UCSD-AML1 (cell line): ENCODE results near the gene CLDND2.

Experiments
- DNase-seq: peaks from one replicate; lab custom pipeline; 2025; ENCODE audit not compliant: unreplicated experiment; lab: John Stamatoyannopoulos, UW

Gene CLDND2

GRCh38 chr19:51333836-51334460, 34.9 kb downstream of the CLDND2 start:
- DNase-seq, result no peak

- DNase-seq, result no peak
These were observed 37.1 kb downstream of the CLDND2 start for GRCh38 chr19:51331716-51332115.

GRCh38 chr19:51331193-51331592, 37.6 kb downstream of the CLDND2 start:
- no peak for DNase-seq

GRCh38 chr19:51330366-51330765, 38.4 kb downstream of the CLDND2 start:
- no peak for DNase-seq

- no peak for DNase-seq
These were observed 39.4 kb downstream of the CLDND2 start for GRCh38 chr19:51329411-51329810.

- DNase-seq, result peak; percentile 68
These were observed 41.5 kb downstream of the CLDND2 start for GRCh38 chr19:51327066-51328001.

- no peak for DNase-seq
These were observed 42.4 kb downstream of the CLDND2 start for GRCh38 chr19:51326216-51327065.

- DNase-seq, result no peak
These were observed 43.4 kb downstream of the CLDND2 start for GRCh38 chr19:51325161-51325976.

- no peak for DNase-seq
These were observed 44.7 kb downstream of the CLDND2 start for GRCh38 chr19:51324167-51324481.

- DNase-seq, result no peak
These were observed 45.2 kb downstream of the CLDND2 start for GRCh38 chr19:51323481-51324166.

GRCh38 chr19:51321799-51322198, 47.0 kb downstream of the CLDND2 start:
- DNase-seq, result no peak

- no peak for DNase-seq
These were observed 48.5 kb downstream of the CLDND2 start for GRCh38 chr19:51320280-51320657.

GRCh38 chr19:51319649-51320279, 49.0 kb downstream of the CLDND2 start:
- no peak for DNase-seq

GRCh38 chr19:51318687-51319648, 49.8 kb downstream of the CLDND2 start:
- DNase-seq, result no peak

- no peak for DNase-seq
These were observed 50.8 kb downstream of the CLDND2 start for GRCh38 chr19:51317968-51318367.

- no peak for DNase-seq
These were observed 51.4 kb downstream of the CLDND2 start for GRCh38 chr19:51317376-51317775.
